ENCODE data around the gene PTDSS2. TPM values are rescaled to one million over a fixed set of nuclear protein-coding genes. Genes with fewer than 3 reads are reported as not detected.

The PTDSS2 gene
- polyA plus RNA-seq, 1 experiment: 25.8 TPM

DNA sequence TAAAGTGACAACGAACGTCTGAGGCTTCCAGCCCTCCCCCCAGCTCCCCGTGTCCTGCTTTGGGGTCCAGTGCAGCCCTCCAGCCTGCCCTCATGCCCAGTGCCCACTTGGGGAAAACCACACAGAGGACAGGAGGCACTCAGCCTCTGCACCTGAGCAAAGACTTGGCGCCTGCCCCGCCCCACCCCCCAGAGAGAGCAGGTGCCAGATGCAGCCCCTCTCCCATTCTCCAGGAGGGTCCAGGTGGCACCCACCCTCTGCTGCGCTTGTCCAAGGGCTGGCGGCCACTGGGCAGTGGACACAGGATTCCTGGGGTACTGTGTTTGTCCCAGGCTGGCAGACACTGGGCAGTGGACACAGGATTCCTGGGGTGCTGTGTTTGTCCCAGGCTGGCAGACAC is 41.3 kb downstream of the PTDSS2 start:
- Histone ChIP-seq H3K36me3 (ENCODE audit: control insufficient read depth, insufficient read depth, low read length) (peaks cover 23% of the 10 kb centered on the region), H3K4me3 (ENCODE audit: low read depth, low read length) (no peak overlapping the region), H3K27me3 (ENCODE audit: control insufficient read depth, insufficient read depth, low read length) (no peaks in the 10 kb centered on the region)
- CTCF ChIA-PET: no interaction called here
- DNase-seq (ENCODE audit: low read depth): no peak
- TF ChIP-seq, protein P1, sequence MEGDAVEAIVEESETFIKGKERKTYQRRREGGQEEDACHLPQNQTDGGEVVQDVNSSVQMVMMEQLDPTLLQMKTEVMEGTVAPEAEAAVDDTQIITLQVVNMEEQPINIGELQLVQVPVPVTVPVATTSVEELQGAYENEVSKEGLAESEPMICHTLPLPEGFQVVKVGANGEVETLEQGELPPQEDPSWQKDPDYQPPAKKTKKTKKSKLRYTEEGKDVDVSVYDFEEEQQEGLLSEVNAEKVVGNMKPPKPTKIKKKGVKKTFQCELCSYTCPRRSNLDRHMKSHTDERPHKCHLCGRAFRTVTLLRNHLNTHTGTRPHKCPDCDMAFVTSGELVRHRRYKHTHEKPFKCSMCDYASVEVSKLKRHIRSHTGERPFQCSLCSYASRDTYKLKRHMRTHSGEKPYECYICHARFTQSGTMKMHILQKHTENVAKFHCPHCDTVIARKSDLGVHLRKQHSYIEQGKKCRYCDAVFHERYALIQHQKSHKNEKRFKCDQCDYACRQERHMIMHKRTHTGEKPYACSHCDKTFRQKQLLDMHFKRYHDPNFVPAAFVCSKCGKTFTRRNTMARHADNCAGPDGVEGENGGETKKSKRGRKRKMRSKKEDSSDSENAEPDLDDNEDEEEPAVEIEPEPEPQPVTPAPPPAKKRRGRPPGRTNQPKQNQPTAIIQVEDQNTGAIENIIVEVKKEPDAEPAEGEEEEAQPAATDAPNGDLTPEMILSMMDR (IDR thresholded peaks at IDR 0.05; ENCODE audit: insufficient read depth, low read depth, low read length): no peak
- POLR2A ChIA-PET: no interaction called here

DNA sequence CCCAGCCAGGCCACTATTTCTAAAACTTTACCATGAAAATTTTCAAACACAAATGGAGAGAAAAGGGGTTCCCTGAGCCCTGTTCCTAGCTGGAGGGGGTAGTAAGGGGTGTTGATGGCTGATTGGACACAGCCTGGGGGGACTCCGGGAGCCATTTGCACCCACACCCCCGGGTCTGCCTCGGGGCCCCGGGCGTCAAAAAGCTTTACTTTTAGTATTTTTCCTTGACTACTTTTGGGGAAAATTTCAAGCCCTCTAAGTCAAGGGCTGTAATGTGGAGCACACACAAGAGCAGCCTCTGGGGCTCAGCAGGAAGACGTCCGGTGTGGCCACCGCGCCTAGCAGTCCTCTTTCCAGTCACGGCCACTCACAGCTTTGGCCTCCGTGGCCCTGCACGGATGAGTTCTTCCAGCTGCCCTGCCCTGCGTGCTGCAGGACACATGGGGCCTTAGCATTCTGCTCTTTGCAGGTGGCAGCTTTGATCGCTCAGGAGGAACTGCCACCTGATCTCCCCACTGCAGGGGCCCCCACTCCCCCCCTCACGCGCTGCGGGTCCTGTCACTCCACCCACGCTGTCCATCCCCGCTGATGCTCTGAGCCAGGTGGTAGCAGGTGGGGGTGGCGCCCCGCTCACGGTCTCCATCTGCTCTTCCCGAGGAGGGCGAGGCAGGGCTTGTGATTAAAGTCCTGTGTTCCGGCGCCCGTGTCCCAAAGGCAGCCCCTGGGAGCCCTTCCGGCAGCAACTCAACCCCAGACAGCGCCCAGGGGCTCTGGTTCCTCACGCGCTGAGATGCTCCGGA is 42.5 kb downstream of the PTDSS2 start:
- Histone ChIP-seq H3K27me3 (ENCODE audit: control insufficient read depth, insufficient read depth, low read length) (no peaks in the 10 kb centered on the region), H3K36me3 (ENCODE audit: control insufficient read depth, insufficient read depth, low read length) (peaks cover 31% of the 10 kb centered on the region), H3K4me3 (ENCODE audit: low read depth, low read length) (no peak overlapping the region)
- CTCF ChIA-PET: no interaction called here
- TF ChIP-seq, protein P1 (IDR thresholded peaks at IDR 0.05; ENCODE audit: insufficient read depth, low read depth, low read length): no peak
- POLR2A ChIA-PET: no interaction called here
- no peak for DNase-seq (ENCODE audit: low read depth)

DNA sequence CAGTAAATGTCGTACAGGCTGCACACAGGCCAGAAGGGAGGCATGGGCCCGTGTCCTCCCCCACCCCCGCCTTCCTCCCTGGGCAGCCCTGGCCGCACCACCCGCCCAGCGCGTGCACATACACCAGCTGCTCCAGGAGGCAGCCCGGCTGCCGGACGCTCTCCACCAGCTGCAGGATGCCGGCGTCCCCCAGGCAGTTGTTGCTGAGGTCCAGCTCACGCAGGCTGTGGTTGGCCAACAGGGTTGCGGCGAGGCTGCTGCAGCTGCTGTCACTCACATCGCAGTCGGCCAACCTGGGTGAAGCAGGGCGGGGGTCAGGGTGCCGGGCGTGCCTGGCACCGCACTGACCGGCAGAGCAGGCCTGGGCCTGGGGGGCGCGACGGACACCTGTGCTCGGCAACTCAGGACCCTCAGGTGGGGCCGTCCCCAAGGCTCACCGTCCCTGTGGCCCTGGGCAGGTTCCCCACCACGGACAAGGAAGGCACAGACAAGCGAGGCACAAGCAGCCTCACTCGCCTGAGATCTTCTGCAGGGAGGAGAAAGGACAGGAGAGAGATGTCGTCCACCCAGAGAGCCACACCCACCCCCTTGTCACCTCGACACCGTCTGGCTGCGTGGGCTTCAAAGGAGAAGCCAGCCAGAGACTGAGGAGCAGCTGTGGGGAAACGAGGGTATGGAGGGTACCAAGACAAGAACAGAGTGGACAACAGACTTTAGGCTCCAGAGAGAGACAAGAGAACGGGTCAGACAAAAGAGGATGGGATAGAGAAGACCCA is 44.9 kb downstream of the PTDSS2 start:
- ChIA-PET POLR2A (no interaction called here), CTCF (interaction anchor here (2.1 kb wide), 1 partner anchor 24 kb away, joined by 9 read pairs; no protein-coding TSS in a partner anchor)
- TF ChIP-seq, protein P1 (IDR thresholded peaks at IDR 0.05; ENCODE audit: insufficient read depth, low read depth, low read length): no peak

DNA sequence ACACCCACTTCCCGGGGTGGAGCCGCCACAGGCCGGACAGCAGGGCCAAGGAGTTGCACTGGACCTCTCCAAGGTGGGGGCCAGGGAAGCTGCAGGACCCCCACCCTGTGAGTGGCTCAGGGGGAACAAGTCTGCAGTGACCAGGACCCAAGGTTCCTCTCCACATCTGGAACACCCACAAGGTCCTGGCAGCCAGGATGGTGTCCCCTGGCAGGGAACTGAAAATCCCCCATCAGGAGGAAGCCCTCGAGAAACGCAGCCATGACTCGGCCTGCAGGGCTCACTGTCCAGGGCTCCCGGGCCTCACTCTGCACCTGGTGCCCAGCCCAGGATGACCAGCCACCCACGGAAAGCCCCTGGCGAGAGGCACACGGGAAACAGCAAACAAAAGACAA is 45.5 kb downstream of the PTDSS2 start:
- CTCF ChIA-PET: no interaction called here
- TF ChIP-seq, protein P1 (IDR thresholded peaks at IDR 0.05; ENCODE audit: insufficient read depth, low read depth, low read length): no peak
- H3K27me3 ChIP-seq (ENCODE audit: control insufficient read depth, insufficient read depth, low read length): no peaks in the 10 kb centered on the region
- DNase-seq (ENCODE audit: low read depth): no peak
- H3K4me3 ChIP-seq (ENCODE audit: low read depth, low read length): no peak overlapping the region
- H3K36me3 ChIP-seq (ENCODE audit: control insufficient read depth, insufficient read depth, low read length): peaks cover 58% of the 10 kb centered on the region
- POLR2A ChIA-PET: no interaction called here

More for the DNA sequence above, 44.9 kb downstream of the PTDSS2 start:
- Histone ChIP-seq H3K4me3 (ENCODE audit: low read depth, low read length) (no peak overlapping the region), H3K36me3 (ENCODE audit: control insufficient read depth, insufficient read depth, low read length) (peaks cover 53% of the 10 kb centered on the region), H3K27me3 (ENCODE audit: control insufficient read depth, insufficient read depth, low read length) (no peaks in the 10 kb centered on the region)
- DNase-seq (ENCODE audit: low read depth): no peak

DNA sequence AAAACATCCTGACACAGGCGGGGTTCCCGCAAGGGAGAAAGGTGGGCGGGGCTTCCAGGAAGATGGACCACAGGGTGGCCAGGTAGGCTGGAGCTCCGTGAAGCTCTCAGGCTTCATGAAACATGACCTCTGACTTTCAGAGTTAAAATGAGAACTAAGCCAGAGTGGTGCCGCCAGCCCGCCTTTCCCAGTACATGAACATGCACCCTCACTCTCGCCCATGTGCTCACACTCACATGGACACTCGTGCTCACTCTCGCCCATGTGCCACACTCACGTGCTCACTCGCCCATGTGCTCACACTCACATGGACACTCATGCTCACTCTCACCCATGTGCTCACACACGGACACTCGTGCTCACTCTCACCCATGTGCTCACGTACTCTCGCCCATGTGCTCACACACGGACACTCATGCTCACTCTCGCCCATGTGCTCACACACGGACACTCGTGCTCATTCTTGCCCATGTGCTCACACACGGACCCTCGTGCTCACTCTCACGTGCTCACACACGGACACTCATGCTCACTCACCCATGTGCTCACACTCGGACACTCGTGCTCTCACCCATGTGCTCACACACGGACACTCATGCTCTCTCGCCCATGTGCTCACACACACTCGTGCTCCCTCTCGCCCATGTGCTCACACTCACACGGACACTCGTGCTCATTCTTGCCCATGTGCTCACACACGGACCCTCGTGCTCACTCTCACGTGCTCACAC is 46.9 kb downstream of the PTDSS2 start:
- H3K4me3 ChIP-seq (ENCODE audit: low read depth, low read length): no peak overlapping the region
- DNase-seq (ENCODE audit: low read depth): no peak
- POLR2A ChIA-PET: no interaction called here
- peaks cover 66% of the 10 kb centered on the region for H3K36me3 ChIP-seq (ENCODE audit: control insufficient read depth, insufficient read depth, low read length)
- CTCF ChIA-PET: no interaction called here
- H3K27me3 ChIP-seq (ENCODE audit: control insufficient read depth, insufficient read depth, low read length): no peaks in the 10 kb centered on the region
- TF ChIP-seq, protein P1 (IDR thresholded peaks at IDR 0.05; ENCODE audit: insufficient read depth, low read depth, low read length): no peak
